NT2/D1 (cell line): ENCODE measurements around the gene TMEM253.

Source experiments
- SUZ12 ChIP-seq: IDR thresholded peaks from 2 replicates; pipeline ENCODE4 v1.6.1; 2011; ENCODE audit not compliant: insufficient read length, insufficient read depth; ENCODE audit errors: extremely low read depth
- YY1 ChIP-seq: IDR thresholded peaks from 2 replicates; pipeline ENCODE4 v1.6.1; 2011; ENCODE audit not compliant: insufficient read length, insufficient read depth
- ZNF274 ChIP-seq: IDR thresholded peaks from 2 replicates; pipeline ENCODE4 v1.6.1; 2011; ENCODE audit warnings: mild to moderate bottlenecking, low read depth, low read length

GRCh38 chr14:21081521-21082142 lies 19.2 kb upstream of the TMEM253 start:
- TF ChIP-seq ZNF274 (no peak), SUZ12 (no peak), YY1 (no peak)
